H1 (cell line): ENCODE results near the gene NECTIN1. TPM values are rescaled to one million over a fixed set of nuclear protein-coding genes. Genes with fewer than 3 reads are reported as not detected.
A peak's percentile ranks its signal among the peaks of the same experiment; 100 is the strongest.

Source experiments
- CTCF ChIA-PET: fragments of 300-600 bp; sonication (Branson Sonifier 250); formaldehyde crosslinking; loops from one replicate; lab custom pipeline; 2021; ENCODE audit not compliant: partially characterized antibody; lab: Charles Lee
- POLR2A ChIA-PET: fragments of 300-600 bp; sonication (Branson Sonifier 250); formaldehyde crosslinking; loops from one replicate; lab custom pipeline; 2021; ENCODE audit warnings: inconsistent platforms; ENCODE audit not compliant: partially characterized antibody; lab: Charles Lee
- DNase-seq, 2 experiments: peaks; one replicate each; pipeline versions ENCODE4 v3.0.0 to v3.0.0-alpha.2; 2010 to 2022; ENCODE audit warnings: low spot score in 2 of 2, low read depth in 1 of 2, mixed read lengths in 1 of 2
- FAIRE-seq: peaks from 2 replicates; lab custom pipeline; 2011; peaks lifted over from hg19 to GRCh38; lab: Jason Lieb, UNC
- H2AFZ ChIP-seq: 2 replicates; pipeline ENCODE4 v1.8.1; 2012; ENCODE audit warnings: low read length, inconsistent platforms
- H2AK5ac ChIP-seq: 2 replicates; pipeline ENCODE4 v1.6.1; 2013; ENCODE audit warnings: low read depth, low read length
- H2BK120ac ChIP-seq: replicated peaks from 2 replicates; pipeline ENCODE3; 2013; ENCODE audit warnings: low read depth, low read length, inconsistent platforms
- H2BK12ac ChIP-seq: 2 replicates; pipeline ENCODE4 v1.6.1; 2013; ENCODE audit warnings: low read depth, low read length
- H2BK15ac ChIP-seq: 2 replicates; pipeline ENCODE4 v1.6.1; 2013; ENCODE audit warnings: low read length
- H2BK20ac ChIP-seq: 2 replicates; pipeline ENCODE4 v1.6.1; 2013; ENCODE audit warnings: low read length
- H2BK5ac ChIP-seq: 2 replicates; pipeline ENCODE4 v1.6.1; 2013; ENCODE audit warnings: low read depth, low read length
- H3K14ac ChIP-seq: 2 replicates; pipeline ENCODE4 v1.6.1; 2013; ENCODE audit warnings: inconsistent platforms; ENCODE audit not compliant: insufficient read length
- H3K18ac ChIP-seq: 2 replicates; pipeline ENCODE4 v1.6.1; 2013; ENCODE audit warnings: low read length; ENCODE audit errors: extremely low read depth
- H3K23ac ChIP-seq: 2 replicates; pipeline ENCODE4 v1.6.1; 2013; ENCODE audit warnings: inconsistent platforms; ENCODE audit not compliant: insufficient read length
- H3K23me2 ChIP-seq: 2 replicates; pipeline ENCODE4 v1.6.1; 2013; ENCODE audit warnings: low read depth, low read length
- H3K27ac ChIP-seq: 2 replicates; pipeline ENCODE4 v1.6.1; 2011; ENCODE audit warnings: low read depth, low read length, inconsistent platforms
- H3K27me3 ChIP-seq, 4 experiments: replicated peaks in 1 of 4; 1 replicate in 1 of 4; 2 replicates in 3 of 4; pipeline versions ENCODE4 v1.6.1 to v1.8.1; 2011 to 2013; ENCODE audit warnings: low read length in 3 of 4, mild to moderate bottlenecking in 3 of 4, inconsistent platforms in 2 of 4, mixed read lengths in 2 of 4, moderate library complexity in 1 of 4; ENCODE audit not compliant: control insufficient read depth in 3 of 4, insufficient read depth in 3 of 4; ENCODE audit errors: extremely low read depth in 1 of 4
- H3K36me3 ChIP-seq, 4 experiments: 2 replicates each; pipeline versions ENCODE4 v1.6.1 to v1.8.1; 2011 to 2013; ENCODE audit warnings: mild to moderate bottlenecking in 4 of 4, low read length in 3 of 4, moderate library complexity in 2 of 4, control low read depth in 1 of 4, inconsistent platforms in 1 of 4; ENCODE audit not compliant: insufficient read depth in 4 of 4, control insufficient read depth in 2 of 4
- H3K4ac ChIP-seq: replicated peaks from 2 replicates; pipeline ENCODE3; 2013; ENCODE audit warnings: low read length, low read depth, mixed read lengths, inconsistent platforms; ENCODE audit not compliant: insufficient read length
- H3K4me1 ChIP-seq, 4 experiments: replicated peaks in 1 of 4; 1 replicate in 1 of 4; 2 replicates in 3 of 4; pipeline versions ENCODE4 v1.6.1 to v1.8.1; 2011 to 2013; ENCODE audit warnings: low read length in 3 of 4, inconsistent platforms in 2 of 4, mixed read lengths in 1 of 4; ENCODE audit not compliant: insufficient read depth in 4 of 4, control insufficient read depth in 3 of 4
- H3K4me2 ChIP-seq, 2 experiments: 2 replicates each; pipeline versions ENCODE4 v1.6.1 to v1.8.1; 2011 to 2013; ENCODE audit warnings: low read depth in 2 of 2, low read length in 2 of 2, control low read depth in 1 of 2, inconsistent platforms in 1 of 2, mild to moderate bottlenecking in 1 of 2; ENCODE audit not compliant: insufficient read depth in 1 of 2
- H3K4me3 ChIP-seq, 4 experiments: fragments of 200-600, 300-600 bp in 1 of 4; sonication (generic), shearing (Covaris generic), sonication (Bioruptor Twin) in 1 of 4; 2 replicates each; pipeline versions ENCODE4 v1.5.1 to v1.8.1; 2011 to 2016; ENCODE audit warnings: low read length in 4 of 4, low read depth in 3 of 4, control low read depth in 2 of 4, inconsistent platforms in 2 of 4, mild to moderate bottlenecking in 2 of 4, mixed read lengths in 1 of 4, moderate library complexity in 1 of 4; ENCODE audit not compliant: insufficient read depth in 2 of 4; ENCODE audit errors: extremely low read depth in 1 of 4
- H3K56ac ChIP-seq: replicated peaks from 2 replicates; pipeline ENCODE3; 2013; ENCODE audit warnings: low read depth, mild to moderate bottlenecking, mixed read lengths, low read length, inconsistent platforms; ENCODE audit not compliant: insufficient read length
- H3K79me1 ChIP-seq: 2 replicates; pipeline ENCODE4 v1.6.1; 2013; ENCODE audit warnings: low read depth, low read length, control low read depth
- H3K79me2 ChIP-seq, 2 experiments: 2 replicates each; pipeline versions ENCODE4 v1.6.1 to v1.8.1; 2012 to 2013; ENCODE audit warnings: low read length in 2 of 2, mild to moderate bottlenecking in 2 of 2, inconsistent platforms in 1 of 2; ENCODE audit not compliant: insufficient read depth in 2 of 2, control insufficient read depth in 1 of 2
- H3K9ac ChIP-seq, 4 experiments: replicated peaks in 1 of 4; 1 replicate in 1 of 4; 2 replicates in 3 of 4; pipeline versions ENCODE4 v1.6.1 to v1.8.1; 2011 to 2013; ENCODE audit warnings: low read depth in 3 of 4, low read length in 3 of 4, control low read depth in 2 of 4, mild to moderate bottlenecking in 2 of 4, moderate library complexity in 2 of 4, inconsistent platforms in 1 of 4; ENCODE audit errors: extremely low read depth in 1 of 4
- H3K9me3 ChIP-seq, 2 experiments: 2 replicates each; pipeline versions ENCODE4 v1.6.1 to v1.8.1; 2012 to 2013; ENCODE audit warnings: mild to moderate bottlenecking in 2 of 2, moderate library complexity in 2 of 2, control low read depth in 1 of 2, inconsistent platforms in 1 of 2, low read depth in 1 of 2, low read length in 1 of 2, mixed read lengths in 1 of 2; ENCODE audit not compliant: insufficient read depth in 2 of 2
- H4K20me1 ChIP-seq, 2 experiments: replicated peaks in 1 of 2; 2 replicates each; pipeline versions ENCODE3 to v1.8.1; 2011 to 2013; ENCODE audit warnings: inconsistent platforms in 2 of 2, low read length in 2 of 2, mild to moderate bottlenecking in 1 of 2; ENCODE audit not compliant: insufficient read depth in 2 of 2, control insufficient read depth in 1 of 2
- H4K5ac ChIP-seq: 2 replicates; pipeline ENCODE4 v1.6.1; 2013; ENCODE audit warnings: low read length, low read depth, mixed read lengths, inconsistent platforms; ENCODE audit not compliant: insufficient read length
- H4K8ac ChIP-seq: 2 replicates; pipeline ENCODE4 v1.8.0; 2013; ENCODE audit warnings: mild to moderate bottlenecking, moderate library complexity, low read length, inconsistent platforms; ENCODE audit not compliant: insufficient read depth; ENCODE audit errors: extremely low read depth
- H4K91ac ChIP-seq: replicated peaks from 2 replicates; pipeline ENCODE3; 2013; ENCODE audit warnings: low read length, mixed read lengths, inconsistent platforms; ENCODE audit not compliant: insufficient read length
- WGBS, 2 experiments: shearing (Covaris generic) in 1 of 2; methylation state at CpG; one replicate each; pipeline versions ENCODE4 v1.1.6 to v1.1.7; 2013 to 2015; ENCODE audit warnings: low lambda C conversion rate in 2 of 2, mixed read lengths in 2 of 2, inconsistent platforms in 1 of 2, low coverage in 1 of 2, missing lambda C conversion rate in 1 of 2; ENCODE audit not compliant: insufficient replicate concordance in 2 of 2, insufficient coverage in 1 of 2, insufficient read length in 1 of 2; ENCODE audit errors: extremely low coverage in 1 of 2, missing lambda C conversion rate in 1 of 2; 5-methylcytosine and 5-hydroxymethylcytosine counted together
- polyA plus RNA-seq, 7 experiments: library from polyadenylated mRNA; depleted of rRNA in 3 of 7; stranded (reverse) in 5 of 7; unstranded in 2 of 7; fragments of >200 nt in 5 of 7; fragments of 200-250 nt in 2 of 7; gene quantifications; 1 replicate in 5 of 7; 2 replicates in 1 of 7; 4 replicates in 1 of 7; pipeline versions ENCODE4 v1.2.1 to v1.2.3, GENCODE V29; 2011 to 2013; ENCODE audit warnings: missing spikeins in 2 of 7, mixed read lengths in 2 of 7
- total RNA-seq: library from RNA; stranded (reverse); fragmentation: NEBNext Ultra II Directional; extraction: Animal tissue kit (Norgen Biotek cat#: 25700); gene quantifications from 2 replicates; pipeline ENCODE4 v1.2.1, GENCODE V29; 2021
- TF ChIP-seq, protein P1 (sequence below), 3 experiments: IDR thresholded peaks; 1 replicate in 2 of 3; 2 replicates in 1 of 3; pipeline versions ENCODE4 v1.5.1 to v1.6.1; 2011; ENCODE audit warnings: low read length in 3 of 3, mild to moderate bottlenecking in 3 of 3, inconsistent platforms in 2 of 3, low read depth in 1 of 3, moderate library complexity in 1 of 3; ENCODE audit not compliant: insufficient read depth in 1 of 3; ENCODE audit errors: control extremely low read depth in 1 of 3

NECTIN1 gene
- total and polyA plus RNA-seq, 2 of the 8 experiments (the other 6 are each of a cell fraction or from before 2014, with no cell fraction given), result 43.2 to 97.7 TPM

DNA sequence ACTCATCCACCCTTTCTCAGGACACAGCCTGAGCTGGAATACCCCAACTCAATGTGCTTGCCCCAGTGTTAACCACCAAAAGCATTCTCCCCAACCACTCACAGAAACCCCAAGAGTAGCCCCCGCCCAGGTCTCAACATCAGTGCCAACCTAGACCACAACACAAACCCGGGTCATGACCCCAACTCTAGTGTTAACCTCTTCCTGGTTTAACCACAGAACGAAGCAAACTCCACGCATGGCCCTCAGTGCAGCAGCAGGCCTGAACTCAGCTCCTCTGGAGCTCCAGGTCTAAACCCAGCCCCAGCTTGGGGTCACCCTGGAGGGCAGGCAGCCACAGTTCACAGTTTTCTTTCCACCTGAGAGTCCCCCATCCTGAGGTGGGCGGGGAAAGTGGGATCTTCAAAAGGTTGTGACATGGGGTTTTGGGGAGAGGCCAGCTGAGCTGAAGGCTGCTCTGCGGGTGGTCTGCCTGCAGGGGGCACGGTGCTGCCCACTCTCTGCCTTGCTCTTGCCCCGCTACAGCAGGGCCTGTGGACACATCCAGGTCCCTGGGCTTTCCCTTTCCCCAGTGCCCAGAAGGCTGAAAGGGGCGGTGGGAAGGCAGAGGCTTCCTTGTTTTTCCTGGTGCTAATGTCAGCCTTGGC is 37.9 kb downstream of the NECTIN1 start:
- H3K9ac ChIP-seq, result no peak overlapping the region
- H3K27ac ChIP-seq, result no peak overlapping the region
- ChIA-PET CTCF (interaction anchor here (0.6 to 9.2 kb wide), 9 partner anchors 9 to 433 kb away, joined by 3 to 110 read pairs (median 5); partner anchors contain the start of gene NECTIN1), POLR2A (no interaction called here)
- no peak overlapping the region for H2BK20ac ChIP-seq
- H3K79me1 ChIP-seq, result peaks cover 41% of the 10 kb centered on the region
- H4K91ac ChIP-seq, result no peak overlapping the region
- peak overlapping the region in 1 of 2 experiments; percentile 23; a peak in 1 of 4 replicates for H3K4me2 ChIP-seq
- H3K27me3 ChIP-seq, result no peaks in the 10 kb centered on the region
- H3K23me2 ChIP-seq, result no peaks in the 10 kb centered on the region
- H2BK12ac ChIP-seq, result no peak overlapping the region
- no peaks in the 10 kb centered on the region for H3K9me3 ChIP-seq
- no peak overlapping the region for H2BK120ac ChIP-seq
- 0 out of 8 replicates have a peak, but pooled peaks cover 0 to 2% (median 0%) of the 10 kb centered on the region in 4 experiments for H3K36me3 ChIP-seq
- 81% methylated on average over 9 of the region's 9 CpGs; no CpG with 5 or more reads in 1 of the 2 experiments for WGBS, 2 experiments
- no peak overlapping the region for H3K4ac ChIP-seq
- H3K18ac ChIP-seq, result no peak overlapping the region; the same call in 1 of the 2 replicates
- peaks cover 0 to 91% of the 10 kb centered on the region in 2 experiments; a peak in 2 of 4 replicates for H3K79me2 ChIP-seq
- no peak overlapping the region for H4K8ac ChIP-seq
- no peak overlapping the region for H3K14ac ChIP-seq
- no peak overlapping the region for H4K5ac ChIP-seq
- H2BK5ac ChIP-seq, result no peak overlapping the region
- H2AFZ ChIP-seq, result no peak overlapping the region
- H4K20me1 ChIP-seq, result peaks cover 44 to 60% of the 10 kb centered on the region in 2 experiments
- FAIRE-seq (no peak), DNase-seq (no peak)
- H3K23ac ChIP-seq, result no peak overlapping the region
- H2BK15ac ChIP-seq, result no peak overlapping the region
- no peak overlapping the region for H3K4me3 ChIP-seq
- peaks cover 16 to 74% (median 51%) of the 10 kb centered on the region in 4 experiments for H3K4me1 ChIP-seq
- H3K56ac ChIP-seq, result no peak overlapping the region
- 0 out of 2 replicates have a peak overlapping the region, but pooled peaks have one; percentile 15 for H2AK5ac ChIP-seq
- TF ChIP-seq, protein P1, sequence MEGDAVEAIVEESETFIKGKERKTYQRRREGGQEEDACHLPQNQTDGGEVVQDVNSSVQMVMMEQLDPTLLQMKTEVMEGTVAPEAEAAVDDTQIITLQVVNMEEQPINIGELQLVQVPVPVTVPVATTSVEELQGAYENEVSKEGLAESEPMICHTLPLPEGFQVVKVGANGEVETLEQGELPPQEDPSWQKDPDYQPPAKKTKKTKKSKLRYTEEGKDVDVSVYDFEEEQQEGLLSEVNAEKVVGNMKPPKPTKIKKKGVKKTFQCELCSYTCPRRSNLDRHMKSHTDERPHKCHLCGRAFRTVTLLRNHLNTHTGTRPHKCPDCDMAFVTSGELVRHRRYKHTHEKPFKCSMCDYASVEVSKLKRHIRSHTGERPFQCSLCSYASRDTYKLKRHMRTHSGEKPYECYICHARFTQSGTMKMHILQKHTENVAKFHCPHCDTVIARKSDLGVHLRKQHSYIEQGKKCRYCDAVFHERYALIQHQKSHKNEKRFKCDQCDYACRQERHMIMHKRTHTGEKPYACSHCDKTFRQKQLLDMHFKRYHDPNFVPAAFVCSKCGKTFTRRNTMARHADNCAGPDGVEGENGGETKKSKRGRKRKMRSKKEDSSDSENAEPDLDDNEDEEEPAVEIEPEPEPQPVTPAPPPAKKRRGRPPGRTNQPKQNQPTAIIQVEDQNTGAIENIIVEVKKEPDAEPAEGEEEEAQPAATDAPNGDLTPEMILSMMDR (IDR thresholded peaks at IDR 0.05; ENCODE audit: control extremely low read depth in 1 of 3, insufficient read depth in 1 of 3, low read depth in 1 of 3, low read length in 3 of 3), result peak in 1 of 3 experiments; percentile 4; a peak in 1 of 4 replicates
